GM21529 (cell line): ENCODE results near the gene OR4C13.
"Not testable (repeated sequence)": the region's sequence is repeated elsewhere in the genome, so short reads cannot be mapped to it uniquely, and the experiment has no call there.

Experiments
- ATAC-seq: cut with Tn5 transposase; IDR thresholded peaks from one replicate; pipeline ENCODE4 v1.9.1; 2021; ENCODE audit not compliant: unreplicated experiment

The OR4C13 gene

GRCh38 chr11:49952091-49952490, at the start of gene OR4C13:
Gene OR4C13, plus strand, starts transcription at chr11:49952391. Its CDS starts 32 bp downstream, at chr11:49952423.
- ATAC-seq: no peak

- ATAC-seq: not testable (repeated sequence)
Measured at GRCh38 chr11:49911516-49911915, 40.7 kb upstream of the OR4C13 start.

GRCh38 chr11:49948701-49949100, 3.5 kb upstream of the OR4C13 start:
- ATAC-seq: not testable (repeated sequence)

GRCh38 chr11:49973439-49973838, 21.2 kb downstream of the OR4C13 start:
- not testable (repeated sequence) for ATAC-seq

- not testable (repeated sequence) for ATAC-seq
Measured at GRCh38 chr11:49982435-49982834, 30.2 kb downstream of the OR4C13 start, which contains the start of gene OR4C12. Gene OR4C12, minus strand, starts transcription at chr11:49982535. Its CDS starts 34 bp downstream, at chr11:49982501.

GRCh38 chr11:49995565-49995964, 43.4 kb downstream of the OR4C13 start:
- ATAC-seq: no peak
